COLO668 (cell line): ENCODE data around the gene UROS.
A peak's percentile ranks its signal among the peaks of the same experiment; 100 is the strongest.

ENCODE experiments used
- DNase-seq: peaks from one replicate; lab custom pipeline; 2025; ENCODE audit not compliant: unreplicated experiment; lab: John Stamatoyannopoulos, UW

Gene UROS

DNA sequence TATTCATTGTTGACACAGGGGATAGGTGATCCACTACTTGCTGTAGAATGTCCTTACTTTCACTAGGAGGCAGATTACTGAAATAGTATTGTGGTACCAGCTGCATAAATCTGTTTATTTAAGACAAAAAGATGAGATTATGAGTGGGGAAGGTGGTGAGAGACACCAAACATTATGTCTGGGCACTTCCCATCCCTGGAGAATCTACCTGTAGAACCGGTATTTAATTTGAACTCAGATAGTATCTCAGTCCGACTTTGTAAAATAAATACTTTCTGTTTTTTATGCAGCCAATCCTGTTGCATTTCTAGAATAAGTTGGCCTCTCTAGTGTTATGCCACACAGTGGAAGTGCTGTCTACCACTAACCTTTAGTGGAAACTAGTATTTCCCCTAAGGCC, 13.7 kb upstream of the UROS start:
- DNase-seq, result no peak

- no peak for DNase-seq
Measured at GRCh38 chr10:125828311-125828710, 5.3 kb upstream of the UROS start.

- DNase-seq, result no peak
Measured at GRCh38 chr10:125827133-125827532, 4.1 kb upstream of the UROS start.

GRCh38 chr10:125824736-125825135, 1.7 kb upstream of the UROS start:
- DNase-seq, result no peak

DNA sequence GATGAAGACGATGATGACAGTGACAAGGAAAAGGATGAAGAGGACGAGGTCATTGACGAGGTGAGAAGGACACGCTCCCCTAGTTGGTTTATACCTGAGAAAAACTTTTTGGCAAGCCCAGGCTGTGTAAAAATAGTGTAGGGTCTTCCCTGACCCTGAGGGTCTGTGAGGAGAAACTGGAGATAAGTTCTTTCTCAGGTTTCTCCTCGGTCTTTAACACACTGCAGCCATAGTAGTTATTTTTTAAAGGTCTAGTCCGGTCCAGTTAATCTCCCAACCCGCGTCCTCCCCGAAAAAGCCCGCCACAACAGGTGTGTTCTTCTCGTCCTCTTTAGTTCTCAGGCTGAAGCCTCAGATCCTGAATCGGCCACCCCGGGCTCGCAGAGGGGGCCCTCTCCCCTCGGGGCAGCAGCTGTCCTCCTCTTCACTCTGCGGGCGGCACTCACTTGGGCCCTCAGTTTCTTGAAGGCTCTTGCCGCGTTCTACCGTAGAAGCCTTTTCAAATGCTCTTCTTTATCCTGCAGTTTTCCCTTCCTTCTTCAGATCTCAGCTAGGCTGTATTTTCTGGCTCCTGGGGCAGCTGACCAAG, 699 bp upstream of the UROS start:
- peak; percentile 7 for DNase-seq

- DNase-seq, result no peak
Measured at GRCh38 chr10:125820701-125821100, 2.4 kb downstream of the UROS start.

GRCh38 chr10:125817337-125817946, 5.6 kb downstream of the UROS start:
- no peak for DNase-seq

DNA sequence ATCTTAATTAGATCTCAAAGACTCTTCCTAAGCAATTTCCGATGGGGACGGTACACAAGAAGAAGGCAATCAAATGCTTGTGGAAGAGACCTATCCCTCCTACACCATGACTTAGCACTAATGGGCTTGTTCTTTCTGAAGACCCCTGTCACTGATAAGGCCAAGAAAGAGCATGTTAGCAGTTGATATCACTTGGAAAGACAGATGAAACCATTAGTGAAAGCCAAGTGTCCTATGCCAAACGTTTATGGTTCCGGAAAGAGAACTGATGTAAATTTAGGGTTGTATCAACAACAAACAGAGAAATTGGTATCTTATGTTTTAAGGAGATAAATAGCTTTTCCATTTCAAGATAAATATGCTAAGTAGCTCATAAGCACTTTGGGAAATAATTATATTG, 6.5 kb downstream of the UROS start:
- no peak for DNase-seq

DNA sequence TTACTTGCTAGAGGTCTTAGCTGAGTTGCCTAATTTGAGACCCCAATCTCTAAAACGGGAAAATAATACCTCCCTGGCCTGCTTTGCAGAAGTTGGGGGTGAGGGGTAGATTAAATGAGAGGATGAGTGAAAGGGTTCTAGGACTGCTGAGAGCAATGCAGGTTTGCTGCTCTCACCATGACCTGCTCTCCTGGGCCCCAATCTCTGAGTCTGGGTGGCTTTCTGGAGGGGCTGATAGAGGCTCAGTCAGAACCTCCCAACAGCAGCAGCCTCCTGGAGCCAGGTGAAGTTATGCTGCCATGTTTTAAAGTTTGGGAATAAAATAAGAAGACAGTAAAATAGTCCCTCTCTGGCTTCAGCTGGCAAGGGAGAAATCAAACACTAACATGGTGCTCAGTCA, 7.3 kb downstream of the UROS start:
- no peak for DNase-seq

DNA sequence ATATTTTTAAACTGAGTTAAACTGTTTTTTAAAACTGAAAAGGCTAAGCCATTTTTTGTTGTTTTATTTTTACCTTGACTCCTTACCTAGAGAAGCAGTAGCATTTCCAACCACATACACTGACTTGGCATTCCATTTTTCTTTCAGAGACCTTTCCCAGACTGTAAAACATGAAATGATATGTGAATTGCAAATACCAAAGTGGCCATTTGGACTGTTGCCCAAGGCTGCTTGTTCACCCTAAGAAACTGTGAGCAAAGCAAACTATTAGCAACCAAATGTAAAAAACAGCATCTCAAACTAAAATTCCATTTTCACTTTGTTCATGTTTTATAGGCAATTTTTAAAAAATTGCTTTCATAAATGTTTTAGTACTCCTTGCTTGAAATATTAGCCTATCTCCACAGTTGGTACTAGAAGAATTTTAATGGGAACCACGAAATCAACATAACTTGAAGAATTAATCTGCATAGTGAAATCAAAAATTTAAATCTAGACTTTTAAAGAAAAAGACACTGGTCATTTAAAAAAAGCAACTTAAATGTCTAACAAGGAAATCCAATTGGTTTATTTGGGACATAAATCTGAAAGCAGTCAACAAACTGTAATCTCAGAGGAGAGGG, 10.8 kb downstream of the UROS start:
- DNase-seq, result no peak

DNA sequence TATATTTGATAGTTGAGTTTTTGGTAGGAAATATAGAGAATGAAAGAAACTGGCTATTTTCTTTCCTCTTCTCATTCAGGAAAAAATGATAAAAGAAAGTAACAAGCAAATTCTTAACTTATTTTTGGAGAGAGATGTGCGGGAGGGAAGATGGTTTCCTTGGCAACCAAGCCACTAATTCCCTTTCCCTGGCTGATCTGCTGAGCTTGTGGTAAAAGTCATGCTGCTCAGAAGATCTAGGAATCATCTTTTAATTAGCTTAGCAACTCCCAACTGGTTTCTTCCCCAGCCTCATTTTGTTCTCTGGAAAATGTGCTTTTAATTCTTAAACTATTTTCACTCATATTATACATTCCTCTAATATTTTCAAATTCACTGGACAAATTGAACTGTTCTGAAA, 11.8 kb downstream of the UROS start:
- DNase-seq, result no peak

DNA sequence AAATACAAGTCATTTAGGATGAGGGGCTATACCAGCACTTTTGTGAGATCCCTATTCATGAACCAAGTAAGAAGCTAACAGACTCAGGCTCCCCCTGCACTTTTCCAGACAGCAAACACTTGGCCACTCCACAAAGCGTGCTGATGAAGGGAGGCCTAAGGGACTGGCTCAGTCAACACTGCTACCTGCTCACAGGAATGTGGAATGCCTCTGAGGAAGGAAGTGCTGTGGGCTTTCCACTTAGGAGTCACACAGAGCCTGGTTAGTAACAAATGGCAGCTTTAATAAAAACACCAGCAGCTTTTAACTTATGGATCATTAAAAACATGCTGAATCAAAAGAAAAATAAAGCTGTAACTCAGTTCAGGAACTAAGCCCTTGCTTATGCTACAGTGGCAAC, 15.0 kb downstream of the UROS start:
- DNase-seq, result no peak

DNA sequence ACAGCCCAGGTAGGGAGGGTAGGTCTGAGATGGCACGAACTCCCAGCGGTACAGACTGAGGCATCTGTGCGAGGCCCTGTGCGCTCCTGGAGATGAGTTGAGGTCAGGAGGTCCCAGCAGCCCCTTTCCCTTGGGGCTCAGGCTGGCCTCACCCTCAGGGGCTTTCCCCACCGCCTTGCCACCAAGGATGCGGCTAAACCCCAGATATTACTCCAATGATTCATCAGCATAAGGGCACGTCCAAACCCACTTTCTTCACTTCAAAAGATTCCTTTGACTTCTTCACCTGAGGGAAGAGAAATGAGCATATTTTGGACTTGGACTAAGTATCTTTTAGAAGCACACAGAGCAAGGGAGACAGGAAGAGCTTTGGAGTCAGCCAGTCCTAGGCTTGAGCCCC, 20.3 kb downstream of the UROS start:
- no peak for DNase-seq

DNA sequence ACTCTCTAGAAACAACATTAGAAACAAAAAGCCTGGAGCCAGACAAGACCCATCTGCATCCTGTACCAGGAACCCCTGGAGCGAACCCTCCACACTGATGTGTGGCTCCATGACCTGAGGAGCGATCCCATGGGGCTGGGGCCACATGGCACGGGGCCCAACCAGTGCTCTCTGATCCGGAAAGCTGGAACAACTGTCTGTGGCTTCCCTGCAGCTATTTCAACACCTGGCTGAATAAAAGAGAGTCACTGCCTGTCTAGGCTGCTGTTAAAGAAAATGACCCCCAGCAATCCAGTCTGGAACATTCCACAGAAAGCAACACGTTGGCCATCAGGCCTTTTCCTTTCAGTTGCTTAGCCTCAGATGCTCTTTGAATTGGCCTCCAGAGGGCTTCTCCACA, 20.9 kb downstream of the UROS start:
- DNase-seq, result no peak

DNA sequence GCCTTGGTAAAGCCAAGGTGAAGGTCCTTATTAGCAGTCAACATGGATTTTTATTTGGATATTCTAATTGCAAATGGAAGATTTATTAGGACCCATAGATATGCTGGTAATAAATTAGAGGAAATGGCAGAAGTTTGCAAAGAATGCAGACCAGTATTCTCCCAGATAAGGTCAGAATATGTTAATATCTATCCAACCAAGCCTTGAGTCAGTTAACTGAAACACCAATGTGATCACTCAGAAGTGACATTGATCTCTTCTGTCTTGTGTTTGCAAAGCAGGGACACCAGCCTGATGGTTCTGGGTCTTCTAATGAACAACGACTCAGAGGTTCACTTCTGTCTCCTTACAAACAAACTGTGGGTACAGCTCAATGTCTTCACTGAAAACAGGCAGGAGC, 21.5 kb downstream of the UROS start:
- DNase-seq, result no peak

DNA sequence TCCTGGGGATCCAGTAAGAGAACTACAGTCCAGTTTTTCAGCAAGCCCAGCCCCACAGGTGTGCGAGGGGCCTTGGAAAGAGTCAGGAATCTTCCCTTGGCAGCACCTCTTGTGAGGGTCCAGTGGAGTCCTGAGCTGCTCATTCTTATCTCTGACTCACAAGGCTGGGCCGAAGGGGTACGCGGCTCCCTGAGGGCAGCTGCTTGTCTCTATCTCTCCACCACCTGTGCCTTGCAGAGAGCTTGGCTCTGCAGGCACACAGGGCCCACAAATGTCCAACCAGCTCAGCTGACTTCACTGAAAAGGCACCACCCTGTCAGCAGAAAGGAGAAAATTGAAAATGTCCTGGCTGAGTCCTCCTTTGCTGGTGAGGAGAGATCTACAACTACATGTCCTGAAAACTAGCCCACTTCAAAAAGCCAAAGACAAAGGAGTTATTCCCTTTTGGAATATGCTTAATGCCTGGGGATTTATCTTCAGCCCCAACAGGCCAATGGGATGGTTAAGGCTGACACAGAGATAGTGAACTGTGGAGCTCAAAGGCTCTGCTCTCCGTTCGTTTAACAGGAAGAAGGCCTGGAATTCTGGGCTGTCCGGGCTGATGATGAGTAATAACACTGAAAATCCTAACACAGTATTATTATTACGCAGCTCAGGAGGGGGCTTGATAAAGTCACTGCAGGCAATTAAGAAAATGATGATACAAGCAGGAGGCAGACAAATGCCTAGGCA, 23.4 kb downstream of the UROS start:
- DNase-seq, result no peak

GRCh38 chr10:125797994-125798662, 24.9 kb downstream of the UROS start:
- no peak for DNase-seq

- DNase-seq, result no peak
Measured at GRCh38 chr10:125797424-125797823, 25.6 kb downstream of the UROS start.

DNA sequence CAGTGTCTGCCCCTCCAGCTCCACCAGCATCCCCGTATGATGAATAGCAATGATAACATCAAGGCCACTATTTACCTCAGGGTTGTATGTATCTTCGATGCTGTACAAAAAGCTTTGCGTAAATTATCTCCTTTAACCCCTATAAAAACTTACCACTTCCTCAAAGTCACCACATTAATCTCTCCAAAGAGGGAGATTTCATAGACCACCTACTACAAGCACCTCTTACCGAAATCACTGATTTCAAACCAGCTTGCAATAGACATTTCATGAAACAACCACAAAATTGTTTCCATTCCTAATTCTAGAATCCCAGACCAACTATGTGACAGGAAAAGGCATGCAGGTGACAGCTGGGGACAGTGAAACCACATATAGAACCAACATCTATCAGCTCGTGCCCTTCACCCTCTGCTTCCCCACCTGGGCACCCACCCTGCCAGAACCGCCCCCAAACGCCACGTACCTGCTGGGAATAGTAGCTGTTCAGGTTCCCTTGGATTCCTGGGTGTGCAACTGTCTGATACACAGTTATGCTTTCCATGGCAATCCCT, 27.3 kb downstream of the UROS start:
- DNase-seq, result no peak

DNA sequence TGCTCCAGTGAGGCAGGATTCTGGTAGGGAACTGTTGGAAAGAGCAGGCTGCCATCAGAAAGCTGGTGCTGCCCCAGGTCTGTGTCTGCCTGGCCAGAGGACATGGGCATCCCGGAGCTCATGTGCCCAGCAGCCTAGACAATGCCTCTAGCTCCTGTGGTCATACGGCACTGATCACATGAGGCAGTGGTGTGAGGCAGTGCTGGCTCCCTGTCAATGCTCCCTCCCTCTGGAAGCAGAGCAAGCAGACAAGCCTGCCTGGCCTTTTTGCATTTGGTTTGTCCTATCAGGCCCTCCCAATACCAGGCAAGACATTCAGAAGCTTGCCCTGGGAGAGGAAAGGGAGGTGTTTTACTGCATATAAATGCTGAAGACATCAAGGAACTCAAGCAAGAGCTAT, 27.9 kb downstream of the UROS start:
- DNase-seq, result no peak
